NCI-H2107 treated with DMSO at 0.1 percent for 48 hours (cell line): ENCODE data around the gene MATN1.

ENCODE experiments used
- DNase-seq: peaks from one replicate; lab custom pipeline; 2025; ENCODE audit not compliant: unreplicated experiment; lab: John Stamatoyannopoulos, UW

MATN1 gene

GRCh38 chr1:30665216-30666010, 58.0 kb downstream of the MATN1 start:
- DNase-seq: no peak

DNA sequence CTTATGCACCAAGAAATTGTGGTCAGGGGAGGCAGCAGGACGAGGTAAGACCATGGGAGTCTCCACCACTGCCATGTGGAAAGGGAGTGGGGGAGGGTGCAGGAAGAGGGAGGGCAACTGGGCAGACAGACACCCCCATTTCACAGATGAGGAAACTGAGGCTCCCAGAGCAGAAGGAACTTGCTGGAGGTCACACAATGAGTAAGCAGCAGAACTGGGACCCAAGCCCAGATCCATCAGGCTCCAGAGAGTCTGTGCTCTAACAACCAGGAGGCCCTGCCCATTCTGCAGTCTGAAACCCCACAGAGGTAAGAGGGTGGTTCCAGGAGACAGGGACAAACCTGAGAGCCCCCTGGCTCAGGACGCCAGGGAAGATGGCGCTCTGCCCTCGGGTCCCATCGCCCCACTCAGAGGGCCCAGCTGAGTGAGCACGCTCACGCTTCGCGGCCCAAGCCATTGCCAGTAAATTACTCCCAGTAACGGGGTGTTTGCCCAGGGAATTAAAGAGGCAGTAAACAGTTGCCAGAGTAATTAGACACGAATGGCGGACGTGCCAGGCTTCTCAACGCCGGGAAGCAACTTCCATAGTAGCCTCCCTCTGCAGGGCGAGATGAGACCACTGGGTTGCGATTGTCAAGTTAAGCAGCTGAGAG, 59.2 kb downstream of the MATN1 start:
- no peak for DNase-seq

DNA sequence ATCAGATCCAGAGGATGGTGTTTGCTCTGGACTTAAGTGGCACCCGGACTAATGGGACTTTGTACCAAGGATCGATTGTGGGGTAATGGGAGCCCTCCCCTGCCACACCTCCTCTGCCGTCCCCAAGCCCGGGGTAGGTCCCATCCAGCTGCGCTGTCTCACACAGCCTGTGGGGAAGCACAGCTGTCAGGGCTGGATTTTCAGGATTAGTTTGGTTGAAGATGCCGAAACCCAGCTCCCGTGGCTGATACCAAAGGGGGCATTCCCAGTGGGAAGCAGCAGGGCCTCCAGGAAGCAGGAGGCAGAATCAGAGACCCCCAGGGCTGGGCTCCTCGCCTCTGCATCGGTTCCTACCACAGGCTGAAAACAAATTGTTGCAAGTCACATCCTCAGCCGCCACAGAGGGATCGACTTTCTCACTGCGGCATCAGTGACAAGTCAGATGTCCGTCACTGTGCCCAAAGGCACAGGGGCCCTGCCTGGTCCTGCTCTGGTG, 59.7 kb downstream of the MATN1 start:
- no peak for DNase-seq

DNA sequence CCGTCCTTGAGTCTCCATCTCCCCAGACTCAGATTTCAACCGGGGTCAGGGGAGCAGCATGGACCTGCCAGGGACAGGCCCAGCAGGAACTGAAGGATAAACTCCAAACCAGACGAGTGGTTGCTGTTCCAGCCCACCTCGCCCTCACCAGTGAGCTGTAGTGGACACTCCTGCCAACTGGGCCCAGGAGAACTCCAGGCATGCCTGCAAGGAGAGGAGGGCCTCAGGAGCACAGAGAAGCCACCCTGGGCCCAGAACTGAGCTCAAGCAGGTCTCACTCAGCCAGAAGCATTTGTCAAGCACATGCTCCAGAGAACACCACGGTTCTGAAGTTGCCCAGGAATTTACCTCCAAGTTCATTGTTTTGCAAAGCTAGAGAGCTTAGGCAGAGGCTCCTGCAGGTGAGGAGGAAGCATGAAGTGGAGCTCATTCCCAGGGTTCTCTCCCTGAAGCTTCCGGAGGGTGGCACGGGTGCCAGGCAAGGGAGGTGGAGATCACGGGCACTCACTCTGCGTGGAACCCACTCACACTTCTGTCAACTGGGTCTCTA, 61.0 kb downstream of the MATN1 start:
- DNase-seq: no peak

DNA sequence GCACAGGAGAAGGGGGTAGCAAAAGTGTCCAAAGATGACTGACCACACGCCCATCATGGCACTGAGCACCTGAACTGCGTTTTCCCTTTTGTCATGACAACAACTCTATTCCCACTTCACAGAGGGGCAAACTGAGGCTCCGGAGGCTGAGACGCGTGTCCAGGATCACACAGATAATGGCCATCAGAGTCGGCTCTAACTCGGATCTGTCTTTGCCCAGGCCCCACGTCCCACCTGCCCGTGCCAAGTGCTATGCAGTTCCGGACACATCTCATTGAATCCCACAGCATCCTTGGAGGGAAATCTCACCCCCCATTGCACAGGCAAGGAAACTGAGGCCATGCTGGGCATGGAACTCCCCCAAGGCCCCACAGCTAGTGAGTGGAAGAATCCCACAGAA, 62.1 kb downstream of the MATN1 start:
- no peak for DNase-seq
